ENCODE results near the gene SVIL.

Gene SVIL

GRCh38 chr10:29415876-29416275 lies 218.9 kb downstream of the SVIL start:
- DNase-seq (ENCODE audit: low read depth), result no peak

GRCh38 chr10:29414501-29414900 lies 220.3 kb downstream of the SVIL start:
- DNase-seq (ENCODE audit: low read depth), result no peak

- DNase-seq (ENCODE audit: low read depth), result no peak
These were observed 222.3 kb downstream of the SVIL start for GRCh38 chr10:29412485-29412884.

- no peak for DNase-seq (ENCODE audit: low read depth)
These were observed 223.0 kb downstream of the SVIL start for GRCh38 chr10:29411666-29412315.

- DNase-seq (ENCODE audit: low read depth), result peak; percentile 3
These were observed 225.3 kb downstream of the SVIL start for GRCh38 chr10:29409241-29410054.

GRCh38 chr10:29408847-29409240 lies 225.9 kb downstream of the SVIL start:
- no peak for DNase-seq (ENCODE audit: low read depth)
